Endothelial cell of umbilical vein (primary cell): ENCODE results near the gene IFITM10. TPM values are rescaled to one million over a fixed set of nuclear protein-coding genes. Genes with fewer than 3 reads are reported as not detected.

Experiments used
- BruUV-seq: library from RNA; stranded (reverse); fragments of 400-500 nt; replicated peaks from 2 replicates; lab custom pipeline; 2021; lab: Mats Ljungman, UMichigan
- CTCF ChIA-PET: fragments of 300-600, 350-600 bp; sonication (Branson Sonifier 250); formaldehyde crosslinking; loops from one replicate; lab custom pipeline; 2021; ENCODE audit warnings: antibody characterized with exemption, inconsistent platforms; lab: Charles Lee
- POLR2A ChIA-PET: fragments of 300-600, 350-600 bp; sonication (Branson Sonifier 250); formaldehyde crosslinking; loops from one replicate; lab custom pipeline; 2021; ENCODE audit warnings: antibody characterized with exemption, inconsistent platforms; lab: Charles Lee
- DNase-seq: peaks from one replicate; pipeline ENCODE4 v3.0.0-alpha.2; 2011; ENCODE audit warnings: low read depth, low spot score
- FAIRE-seq: peaks from 2 replicates; lab custom pipeline; 2011; peaks lifted over from hg19 to GRCh38; lab: Jason Lieb, UNC
- H2AFZ ChIP-seq: 2 replicates; pipeline ENCODE4 v1.6.0; 2012; ENCODE audit warnings: low read depth, low read length, control low read depth, inconsistent platforms
- H3K27ac ChIP-seq: 2 replicates; pipeline ENCODE4 v1.5.1; 2011; ENCODE audit warnings: low read depth, mild to moderate bottlenecking, control low read depth, low read length, moderate library complexity; ENCODE audit not compliant: insufficient read depth
- H3K27me3 ChIP-seq, 2 experiments: 2 replicates each; pipeline versions ENCODE4 v1.6.0 to v1.6.1; 2011; ENCODE audit warnings: low read length in 2 of 2, mixed read lengths in 1 of 2; ENCODE audit not compliant: control insufficient read depth in 2 of 2, insufficient read depth in 2 of 2
- H3K36me3 ChIP-seq, 2 experiments: 2 replicates in 1 of 2; 3 replicates in 1 of 2; pipeline ENCODE4 v1.5.1; 2011; ENCODE audit warnings: low read length in 2 of 2, mild to moderate bottlenecking in 1 of 2, moderate library complexity in 1 of 2; ENCODE audit not compliant: control insufficient read depth in 2 of 2, insufficient read depth in 2 of 2; ENCODE audit errors: extremely low read depth in 1 of 2
- H3K4me1 ChIP-seq: 3 replicates; pipeline ENCODE4 v1.5.1; 2011; ENCODE audit warnings: mild to moderate bottlenecking, low read length; ENCODE audit not compliant: control insufficient read depth, insufficient read depth; ENCODE audit errors: extremely low read depth
- H3K4me2 ChIP-seq: 2 replicates; pipeline ENCODE4 v1.6.1; 2011; ENCODE audit warnings: low read length, control low read depth, mixed read lengths; ENCODE audit not compliant: insufficient read depth
- H3K4me3 ChIP-seq, 3 experiments: fragments of 200-600 bp in 1 of 3; sonication (generic), shearing (Covaris generic) in 1 of 3; replicated peaks in 1 of 3; 2 replicates each; pipeline ENCODE4 v1.5.1; 2011 to 2016; ENCODE audit warnings: control low read depth in 3 of 3, low read length in 3 of 3, mild to moderate bottlenecking in 2 of 3, inconsistent platforms in 1 of 3, low read depth in 1 of 3, moderate library complexity in 1 of 3; ENCODE audit not compliant: insufficient read depth in 1 of 3
- H3K79me2 ChIP-seq: 2 replicates; pipeline ENCODE4 v1.6.0; 2012; ENCODE audit warnings: low read length, inconsistent platforms; ENCODE audit not compliant: control insufficient read depth, insufficient read depth
- H3K9ac ChIP-seq: replicated peaks from 2 replicates; pipeline ENCODE3; 2011; ENCODE audit warnings: low read length, control low read depth; ENCODE audit not compliant: insufficient read depth; ENCODE audit errors: extremely low read depth
- H3K9me1 ChIP-seq: replicated peaks from 3 replicates; pipeline ENCODE4 v1.6.0; 2011; ENCODE audit warnings: mild to moderate bottlenecking, low read length; ENCODE audit not compliant: control insufficient read depth, insufficient read depth; ENCODE audit errors: extremely low read depth
- H3K9me3 ChIP-seq: replicated peaks from 2 replicates; pipeline ENCODE4 v1.5.1; 2012; ENCODE audit warnings: low read length, inconsistent platforms; ENCODE audit not compliant: control insufficient read depth, insufficient read depth
- H4K20me1 ChIP-seq: replicated peaks from 2 replicates; pipeline ENCODE3; 2011; ENCODE audit warnings: mild to moderate bottlenecking, low read length; ENCODE audit not compliant: control insufficient read depth, insufficient read depth; ENCODE audit errors: extremely low read depth
- CTCF ChIP-seq, 2 donors: IDR thresholded peaks; 1 replicate in 1 of 2; 2 replicates in 1 of 2; pipeline ENCODE4 v1.5.1; 2011; ENCODE audit warnings: low read length in 2 of 2, mild to moderate bottlenecking in 2 of 2, moderate library complexity in 2 of 2, control low read depth in 1 of 2, inconsistent platforms in 1 of 2, low read depth in 1 of 2; ENCODE audit not compliant: insufficient read depth in 1 of 2; ENCODE audit errors: extremely low read depth in 1 of 2
- EZH2 ChIP-seq: IDR thresholded peaks from 2 replicates; pipeline ENCODE4 v1.6.1; 2012; ENCODE audit warnings: borderline replicate concordance, low read depth, mild to moderate bottlenecking, moderate library complexity, low read length, inconsistent platforms; ENCODE audit not compliant: severe bottlenecking
- FOS ChIP-seq: IDR thresholded peaks from 2 replicates; pipeline ENCODE4 v1.6.1; 2011; ENCODE audit warnings: mild to moderate bottlenecking, low read length, moderate library complexity, borderline replicate concordance; ENCODE audit not compliant: insufficient read depth
- GATA2 ChIP-seq: IDR thresholded peaks from 2 replicates; pipeline ENCODE4 v1.7.0; 2011; ENCODE audit warnings: low read depth, mild to moderate bottlenecking, moderate library complexity, mixed read lengths, low read length; ENCODE audit not compliant: insufficient read length, insufficient read depth
- JUN ChIP-seq: IDR thresholded peaks from 2 replicates; pipeline ENCODE4 v1.6.1; 2011; ENCODE audit warnings: borderline replicate concordance, low read depth; ENCODE audit not compliant: insufficient read length, insufficient read depth
- MYC ChIP-seq: IDR thresholded peaks from one replicate; pipeline ENCODE4 v1.6.1; 2011; ENCODE audit warnings: mild to moderate bottlenecking, low read depth, low read length
- POLR2A ChIP-seq: IDR thresholded peaks from 2 replicates; pipeline ENCODE4 v1.6.1; 2012; ENCODE audit warnings: low read depth, mild to moderate bottlenecking, control low read depth, low read length
- POLR2AphosphoS5 ChIP-seq: IDR thresholded peaks from 2 replicates; pipeline ENCODE4 v1.6.1; 2012; ENCODE audit warnings: low read depth, mild to moderate bottlenecking, control low read depth, low read length, moderate library complexity; ENCODE audit not compliant: insufficient read depth
- dilution Hi-C: fragments of 300-500 bp; cut with MboI; formaldehyde crosslinking; loops from one replicate; pipeline ENCODE4 v1.15.0; 2019; ENCODE audit warnings: low sequenced_read_pairs; ENCODE audit not compliant: extremely low pct_ligation_motif_present
- intact Hi-C: fragments of 100-400 bp; cut with micrococcal nuclease; formaldehyde crosslinking; loops from one replicate; pipeline ENCODE4 v1.10.0; 2022
- polyA plus RNA-seq, 4 experiments: library from polyadenylated mRNA; depleted of rRNA in 3 of 4; stranded (reverse) in 3 of 4; unstranded in 1 of 4; fragments of >200 nt; gene quantifications; 2 replicates each; pipeline versions ENCODE4 v1.2.1 to v1.2.3, GENCODE V29; 2011 to 2012; ENCODE audit warnings: missing spikeins in 1 of 4
- total RNA-seq: library from RNA; stranded (reverse); gene quantifications from 2 replicates; pipeline ENCODE4 v1.2.3, GENCODE V29; 2021
- TF ChIP-seq, protein P1 (sequence below): IDR thresholded peaks from 2 replicates; pipeline ENCODE4 v1.6.1; 2011; ENCODE audit not compliant: insufficient read depth, insufficient read length

The IFITM10 gene
- total and polyA plus RNA-seq, 2 donors (not counting 3 experiments of a cell fraction or from before 2014, with no cell fraction given), result 0.04 to 0.66 TPM

DNA sequence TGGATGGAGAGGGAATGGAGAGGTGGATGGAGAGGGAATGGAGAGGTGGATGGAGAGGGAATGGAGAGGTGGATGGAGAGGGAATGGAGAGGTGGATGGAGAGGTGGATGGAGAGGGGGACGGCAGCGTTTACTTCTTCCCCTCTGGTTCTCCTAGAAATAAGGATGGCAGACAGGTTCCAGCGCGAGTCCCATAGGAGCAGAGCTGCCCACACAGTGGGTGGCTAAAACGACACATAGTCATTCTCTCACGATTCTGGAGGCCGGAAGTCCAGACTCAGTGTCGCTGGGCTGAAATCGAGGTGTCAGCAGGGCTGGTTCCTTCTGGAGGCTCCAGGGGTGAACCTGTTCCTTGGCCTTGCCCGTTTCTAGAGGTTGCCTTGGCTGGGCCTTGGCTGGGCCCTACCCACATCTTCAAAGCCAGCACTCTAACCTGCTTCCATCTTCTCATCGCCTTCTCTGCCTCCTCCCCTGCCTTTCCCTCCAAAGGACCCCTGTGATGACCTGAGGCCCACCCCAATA is 26.0 kb upstream of the IFITM10 start:
- no peak overlapping the region for H3K9ac ChIP-seq
- no TSS peak for BruUV-seq
- TF ChIP-seq, protein P1, sequence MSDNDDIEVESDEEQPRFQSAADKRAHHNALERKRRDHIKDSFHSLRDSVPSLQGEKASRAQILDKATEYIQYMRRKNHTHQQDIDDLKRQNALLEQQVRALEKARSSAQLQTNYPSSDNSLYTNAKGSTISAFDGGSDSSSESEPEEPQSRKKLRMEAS, result no peak
- no peak for TF ChIP-seq MYC
- no peak for TF ChIP-seq POLR2A
- TF ChIP-seq FOS, result no peak
- no peak for TF ChIP-seq GATA2
- no peak for TF ChIP-seq JUN
- H3K79me2 ChIP-seq, result no peaks in the 10 kb centered on the region
- H3K27ac ChIP-seq, result no peak overlapping the region
- H3K4me1 ChIP-seq, result peaks cover 7% of the 10 kb centered on the region
- ChIA-PET POLR2A (no interaction called here), CTCF (interaction anchor here (1.2 kb wide), 1 partner anchor 230 kb away, joined by 3 read pairs; no protein-coding TSS in a partner anchor)
- no peaks in the 10 kb centered on the region for H4K20me1 ChIP-seq
- no peaks in the 10 kb centered on the region for H3K27me3 ChIP-seq
- intact Hi-C loops (no loop called here), dilution Hi-C loops (no loop called here)
- H2AFZ ChIP-seq, result no peak overlapping the region
- no peaks in the 10 kb centered on the region for H3K9me1 ChIP-seq
- no peaks in the 10 kb centered on the region for H3K36me3 ChIP-seq
- H3K4me2 ChIP-seq, result no peak overlapping the region
- FAIRE-seq (no peak), DNase-seq (no peak)
- H3K4me3 ChIP-seq, result no peak overlapping the region
- no peaks in the 10 kb centered on the region for H3K9me3 ChIP-seq

GRCh38 chr11:1774886-1775285 is 24.5 kb upstream of the IFITM10 start:
- Histone ChIP-seq H3K9me3 (no peaks in the 10 kb centered on the region), H3K79me2 (no peaks in the 10 kb centered on the region), H3K4me3 (no peak overlapping the region), H3K27ac (no peak overlapping the region), H3K9me1 (no peaks in the 10 kb centered on the region), H3K27me3 (no peaks in the 10 kb centered on the region), H2AFZ (no peak overlapping the region), H4K20me1 (no peaks in the 10 kb centered on the region), H3K9ac (no peak overlapping the region), H3K36me3 (no peaks in the 10 kb centered on the region), H3K4me1 (peaks cover 7% of the 10 kb centered on the region), H3K4me2 (no peak overlapping the region)
- FAIRE-seq, result no peak
- dilution Hi-C loops, result no loop called here
- no peak for DNase-seq
- POLR2A ChIA-PET, result no interaction called here
- TF ChIP-seq JUN (no peak), EZH2 (no peak), POLR2AphosphoS5 (no peak), FOS (no peak), GATA2 (no peak), CTCF (IDR thresholded peaks at IDR 0.05; ENCODE audit: extremely low read depth in 1 of 2, insufficient read depth in 1 of 2, low read depth in 1 of 2, low read length in 2 of 2) (no peak), MYC (no peak), POLR2A (no peak)
- TF ChIP-seq, protein P1, result no peak
- intact Hi-C loops, result no loop called here
- CTCF ChIA-PET, result no interaction called here
- BruUV-seq, result no TSS peak
